B cell (primary cell): ENCODE data around the gene SS18L1. TPM values are rescaled to one million over a fixed set of nuclear protein-coding genes. Genes with fewer than 3 reads are reported as not detected.

Experiments
- ATAC-seq: fragments of 200-7000 bp; cut with Tn5 transposase; one replicate; pipeline ENCODE4 v1.10.0; 2021; ENCODE audit warnings: low read depth, mild to moderate bottlenecking, moderate number of reproducible peaks, moderate library complexity
- CTCF ChIA-PET: fragments of 350-600 bp; sonication (Branson Sonifier 250); formaldehyde crosslinking; loops from one replicate; lab custom pipeline; 2021; ENCODE audit warnings: antibody characterized with exemption, inconsistent platforms; lab: Charles Lee
- POLR2A ChIA-PET: fragments of 350-600 bp; sonication (Branson Sonifier 250); formaldehyde crosslinking; loops from one replicate; lab custom pipeline; 2021; ENCODE audit warnings: antibody characterized with exemption; lab: Charles Lee
- DNase-seq: peaks from one replicate; pipeline ENCODE4 v3.0.0; 2013
- H2AFZ ChIP-seq: 2 replicates; pipeline ENCODE4 v1.6.1; 2012; ENCODE audit warnings: mild to moderate bottlenecking, low read depth, low read length; ENCODE audit not compliant: insufficient read depth, poor library complexity, severe bottlenecking
- H3K27ac ChIP-seq, 2 donors: 1 replicate in 1 of 2; 2 replicates in 1 of 2; pipeline ENCODE4 v1.5.1; 2012 to 2013; ENCODE audit warnings: low read length in 2 of 2, mild to moderate bottlenecking in 2 of 2, moderate library complexity in 1 of 2
- H3K27me3 ChIP-seq, 4 experiments: fragments of 200-600 bp in 1 of 4; sonication (generic) in 1 of 4; replicated peaks in 1 of 4; 1 replicate in 2 of 4; 2 replicates in 2 of 4; pipeline versions ENCODE4 v1.6.1 to v1.7.0; 2013 to 2016; ENCODE audit warnings: low read length in 3 of 4, mild to moderate bottlenecking in 2 of 4, mixed read lengths in 1 of 4, moderate library complexity in 1 of 4; ENCODE audit not compliant: insufficient read depth in 4 of 4, control insufficient read depth in 3 of 4; ENCODE audit errors: control extremely low read depth in 1 of 4
- H3K36me3 ChIP-seq, 2 experiments: replicated peaks in 1 of 2; 1 replicate in 1 of 2; 2 replicates in 1 of 2; pipeline versions ENCODE4 v1.6.1 to v1.7.1; 2013; ENCODE audit warnings: low read length in 1 of 2; ENCODE audit not compliant: insufficient read depth in 2 of 2, control insufficient read depth in 1 of 2; ENCODE audit errors: control extremely low read depth in 1 of 2, extremely low read depth in 1 of 2
- H3K4me1 ChIP-seq, 2 donors: fragments of 200-600 bp in 1 of 2; sonication (generic) in 1 of 2; 1 replicate in 1 of 2; 2 replicates in 1 of 2; pipeline versions ENCODE4 v1.5.1 to v1.6.1; 2013 to 2017; ENCODE audit warnings: low read length in 2 of 2; ENCODE audit not compliant: control insufficient read depth in 2 of 2, insufficient read depth in 2 of 2
- H3K4me2 ChIP-seq: replicated peaks from 2 replicates; pipeline ENCODE3; 2012; ENCODE audit warnings: mild to moderate bottlenecking, low read depth, low read length; ENCODE audit not compliant: poor library complexity, severe bottlenecking
- H3K4me3 ChIP-seq, 5 experiments: fragments of 200-600 bp in 1 of 5; sonication (generic) in 1 of 5; 1 replicate in 3 of 5; 2 replicates in 2 of 5; pipeline versions ENCODE4 v1.5.1 to v1.7.0; 2011 to 2016; ENCODE audit warnings: low read length in 4 of 5, mild to moderate bottlenecking in 4 of 5, low read depth in 2 of 5, control low read depth in 1 of 5, moderate library complexity in 1 of 5; ENCODE audit not compliant: insufficient read depth in 1 of 5; ENCODE audit errors: control extremely low read depth in 1 of 5, extremely low read depth in 1 of 5
- H3K79me2 ChIP-seq: fragments of 200-600 bp; sonication (generic); one replicate; pipeline ENCODE4 v1.6.0; 2016; ENCODE audit warnings: low read length; ENCODE audit not compliant: control insufficient read depth, insufficient read depth
- H3K9ac ChIP-seq: fragments of 200-600 bp; sonication (generic); 2 replicates; pipeline ENCODE4 v1.6.1; 2017; ENCODE audit warnings: mild to moderate bottlenecking, low read length, moderate library complexity
- H3K9me3 ChIP-seq, 3 donors: one replicate each; pipeline versions ENCODE4 v1.6.1 to v1.7.1; 2013; ENCODE audit warnings: low read length in 2 of 3; ENCODE audit not compliant: control insufficient read depth in 2 of 3, insufficient read depth in 1 of 3; ENCODE audit errors: control extremely low read depth in 1 of 3
- H4K20me1 ChIP-seq: 2 replicates; pipeline ENCODE4 v1.6.0; 2012; ENCODE audit warnings: mild to moderate bottlenecking, low read length; ENCODE audit not compliant: insufficient read depth, control insufficient read depth, poor library complexity, severe bottlenecking
- H3K27ac Mint-ChIP-seq: one replicate; pipeline ENCODE4 v1.8.0; 2021; ENCODE audit warnings: mixed read lengths
- H3K27me3 Mint-ChIP-seq: one replicate; pipeline ENCODE4 v1.8.0; 2021; ENCODE audit warnings: mixed read lengths
- H3K4me1 Mint-ChIP-seq: one replicate; pipeline ENCODE4 v1.8.0; 2021; ENCODE audit warnings: mixed read lengths
- H3K4me3 Mint-ChIP-seq: one replicate; pipeline ENCODE4 v1.8.0; 2021; ENCODE audit warnings: mixed read lengths
- H3K9me3 Mint-ChIP-seq: one replicate; pipeline ENCODE4 v1.8.0; 2022; ENCODE audit warnings: mixed read lengths; ENCODE audit not compliant: insufficient read depth
- EZH2 ChIP-seq: IDR thresholded peaks from 2 replicates; pipeline ENCODE4 v1.6.1; 2012; ENCODE audit warnings: borderline replicate concordance, low read depth, mild to moderate bottlenecking, moderate library complexity, low read length; ENCODE audit not compliant: insufficient read depth, poor library complexity, severe bottlenecking
- WGBS: methylation state at CpG from one replicate; pipeline ENCODE4 v1.1.5; 2013; ENCODE audit warnings: missing lambda C conversion rate; ENCODE audit not compliant: insufficient coverage; 5-methylcytosine and 5-hydroxymethylcytosine counted together
- intact Hi-C: fragments of 100-400 bp; cut with micrococcal nuclease; formaldehyde crosslinking; loops from one replicate; pipeline ENCODE4 v1.10.0; 2022
- polyA plus RNA-seq: library from polyadenylated mRNA; depleted of rRNA; stranded (reverse); fragments of >200 nt; gene quantifications from 2 replicates; pipeline ENCODE4 v1.2.3, GENCODE V29; 2012
- total RNA-seq, 2 donors: library from RNA; stranded (reverse); fragments of 120-200 nt in 1 of 2; gene quantifications; 1 replicate in 1 of 2; 2 replicates in 1 of 2; pipeline versions ENCODE4 v1.2.3 to v1.2.4, GENCODE V29; 2013 to 2022
- TF ChIP-seq, protein P1 (sequence below): fragments of 200-600 bp; IDR thresholded peaks from one replicate; pipeline ENCODE4 v1.8.0; 2022; ENCODE audit warnings: antibody characterized with exemption, mild to moderate bottlenecking

The SS18L1 gene
- total and polyA plus RNA-seq, 2 donors (not counting 1 experiment from before 2014, with no cell fraction given) = 15.4 to 20.7 TPM

DNA sequence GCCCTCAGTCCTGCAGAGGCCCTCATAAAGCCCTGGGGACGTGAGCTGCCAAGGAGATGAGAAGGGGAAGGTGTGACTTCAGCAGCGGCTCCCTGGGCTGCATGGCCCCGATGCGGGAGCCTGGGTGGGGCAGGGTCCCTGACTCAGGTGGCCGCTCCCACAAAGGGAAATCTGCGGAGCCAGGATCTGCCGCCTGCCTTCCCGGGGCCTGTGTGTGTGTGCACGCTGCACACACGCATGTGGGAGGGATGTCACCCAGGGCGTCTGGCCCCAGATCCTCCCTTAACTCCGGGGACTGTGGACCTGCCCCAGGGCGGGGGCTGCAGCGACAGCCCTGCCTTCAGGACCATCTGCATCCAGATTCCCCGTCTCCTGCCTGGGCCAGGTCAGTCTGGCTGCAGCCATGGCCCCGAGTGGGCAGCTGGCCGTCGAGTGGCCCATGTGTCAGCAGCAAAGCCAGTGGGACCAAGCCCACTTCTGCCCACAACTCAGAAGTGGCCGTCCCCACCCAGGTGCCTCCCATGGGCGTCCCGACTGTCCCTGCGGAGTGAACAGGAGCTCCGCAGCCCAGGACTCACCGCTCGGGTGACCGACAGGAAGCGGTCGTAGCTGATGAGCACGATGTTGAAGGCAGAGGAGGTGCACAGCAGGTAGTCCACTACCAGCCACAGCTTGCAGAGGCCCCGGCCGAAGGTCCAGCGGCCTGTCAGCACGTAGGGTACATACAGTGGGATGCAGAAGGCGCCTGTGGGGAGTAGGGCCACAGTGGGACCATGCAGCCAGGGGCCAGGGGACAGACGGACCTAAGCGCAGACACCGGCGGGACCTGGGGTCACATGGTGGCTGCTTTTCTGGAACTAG lies 74.6 kb downstream of the SS18L1 start:
- H3K27ac ChIP-seq = no peak overlapping the region
- H3K4me2 ChIP-seq = no peak overlapping the region
- peaks cover 0 to 30% (median 0%) of the 10 kb centered on the region in 3 donors for H3K9me3 ChIP-seq
- ChIA-PET CTCF (interaction anchor here (0.6 kb wide), 1 partner anchor 40 kb away, joined by 3 read pairs; no protein-coding TSS in a partner anchor), POLR2A (no interaction called here)
- peaks cover 5% of the 10 kb centered on the region for H4K20me1 ChIP-seq
- H2AFZ ChIP-seq = no peak overlapping the region
- no peaks in the 10 kb centered on the region for H3K36me3 ChIP-seq
- H3K9me3 Mint-ChIP-seq = no peaks in the 10 kb centered on the region
- peaks cover 12 to 17% of the 10 kb centered on the region in 2 donors for H3K4me1 ChIP-seq
- intact Hi-C loops = no loop called here
- H3K27me3 Mint-ChIP-seq = peaks cover 30% of the 10 kb centered on the region
- no peak overlapping the region for H3K4me3 ChIP-seq
- DNase-seq = no peak
- 65% methylated on average over 38 of the region's 38 CpGs for WGBS
- no peak overlapping the region for H3K9ac ChIP-seq
- no peak for TF ChIP-seq EZH2
- TF ChIP-seq, protein P1, sequence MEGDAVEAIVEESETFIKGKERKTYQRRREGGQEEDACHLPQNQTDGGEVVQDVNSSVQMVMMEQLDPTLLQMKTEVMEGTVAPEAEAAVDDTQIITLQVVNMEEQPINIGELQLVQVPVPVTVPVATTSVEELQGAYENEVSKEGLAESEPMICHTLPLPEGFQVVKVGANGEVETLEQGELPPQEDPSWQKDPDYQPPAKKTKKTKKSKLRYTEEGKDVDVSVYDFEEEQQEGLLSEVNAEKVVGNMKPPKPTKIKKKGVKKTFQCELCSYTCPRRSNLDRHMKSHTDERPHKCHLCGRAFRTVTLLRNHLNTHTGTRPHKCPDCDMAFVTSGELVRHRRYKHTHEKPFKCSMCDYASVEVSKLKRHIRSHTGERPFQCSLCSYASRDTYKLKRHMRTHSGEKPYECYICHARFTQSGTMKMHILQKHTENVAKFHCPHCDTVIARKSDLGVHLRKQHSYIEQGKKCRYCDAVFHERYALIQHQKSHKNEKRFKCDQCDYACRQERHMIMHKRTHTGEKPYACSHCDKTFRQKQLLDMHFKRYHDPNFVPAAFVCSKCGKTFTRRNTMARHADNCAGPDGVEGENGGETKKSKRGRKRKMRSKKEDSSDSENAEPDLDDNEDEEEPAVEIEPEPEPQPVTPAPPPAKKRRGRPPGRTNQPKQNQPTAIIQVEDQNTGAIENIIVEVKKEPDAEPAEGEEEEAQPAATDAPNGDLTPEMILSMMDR = no peak
- peaks cover 2% of the 10 kb centered on the region for H3K4me1 Mint-ChIP-seq
- peaks cover 0 to 73% (median 31%) of the 10 kb centered on the region in 4 experiments for H3K27me3 ChIP-seq
- H3K4me3 Mint-ChIP-seq = peak overlapping the region; percentile 34
- no peak overlapping the region for H3K27ac Mint-ChIP-seq
- no peaks in the 10 kb centered on the region for H3K79me2 ChIP-seq
- no peak for ATAC-seq
